AG09309 (cell line): ENCODE measurements around the gene ERLIN1.

ENCODE experiments used
- DNase-seq: peaks from one replicate; pipeline ENCODE4 v3.0.0-alpha.2; 2010; ENCODE audit warnings: low read depth
- H3K4me3 ChIP-seq: 2 replicates; pipeline ENCODE4 v1.5.1; 2011; ENCODE audit warnings: mild to moderate bottlenecking, low read depth, low read length, moderate library complexity; ENCODE audit not compliant: control insufficient read depth
- TF ChIP-seq, protein P1 (sequence below): IDR thresholded peaks from 2 replicates; pipeline ENCODE4 v1.5.1; 2011; ENCODE audit warnings: mild to moderate bottlenecking, low read depth, low read length, inconsistent platforms; ENCODE audit not compliant: insufficient read depth, control insufficient read depth; ENCODE audit errors: missing control alignments

ERLIN1 gene

GRCh38 chr10:100186253-100187212 is 704 bp upstream of the ERLIN1 start:
- TF ChIP-seq, protein P1, sequence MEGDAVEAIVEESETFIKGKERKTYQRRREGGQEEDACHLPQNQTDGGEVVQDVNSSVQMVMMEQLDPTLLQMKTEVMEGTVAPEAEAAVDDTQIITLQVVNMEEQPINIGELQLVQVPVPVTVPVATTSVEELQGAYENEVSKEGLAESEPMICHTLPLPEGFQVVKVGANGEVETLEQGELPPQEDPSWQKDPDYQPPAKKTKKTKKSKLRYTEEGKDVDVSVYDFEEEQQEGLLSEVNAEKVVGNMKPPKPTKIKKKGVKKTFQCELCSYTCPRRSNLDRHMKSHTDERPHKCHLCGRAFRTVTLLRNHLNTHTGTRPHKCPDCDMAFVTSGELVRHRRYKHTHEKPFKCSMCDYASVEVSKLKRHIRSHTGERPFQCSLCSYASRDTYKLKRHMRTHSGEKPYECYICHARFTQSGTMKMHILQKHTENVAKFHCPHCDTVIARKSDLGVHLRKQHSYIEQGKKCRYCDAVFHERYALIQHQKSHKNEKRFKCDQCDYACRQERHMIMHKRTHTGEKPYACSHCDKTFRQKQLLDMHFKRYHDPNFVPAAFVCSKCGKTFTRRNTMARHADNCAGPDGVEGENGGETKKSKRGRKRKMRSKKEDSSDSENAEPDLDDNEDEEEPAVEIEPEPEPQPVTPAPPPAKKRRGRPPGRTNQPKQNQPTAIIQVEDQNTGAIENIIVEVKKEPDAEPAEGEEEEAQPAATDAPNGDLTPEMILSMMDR: no peak
- no peak for DNase-seq
- peak overlapping the region; percentile 95 for H3K4me3 ChIP-seq

DNA sequence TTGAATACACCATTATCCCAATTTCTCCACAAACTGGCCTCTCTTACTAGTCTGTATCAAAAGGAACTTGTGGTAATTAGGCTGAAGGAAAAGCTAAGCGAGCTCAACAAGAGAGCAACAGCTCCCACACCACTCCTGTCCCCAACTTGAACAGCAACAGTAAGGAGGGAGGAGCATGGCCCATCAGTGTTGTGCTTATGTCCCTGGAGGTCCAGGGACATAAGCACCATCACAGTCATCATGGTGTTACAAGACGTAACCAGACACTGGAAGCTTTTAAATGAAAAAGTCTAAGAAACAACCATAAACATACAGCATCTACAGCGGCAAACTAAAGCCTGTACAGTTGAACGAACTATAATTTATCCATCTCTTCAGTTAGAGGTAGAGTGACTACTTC is 989 bp downstream of the ERLIN1 start:
- TF ChIP-seq, protein P1: no peak
- H3K4me3 ChIP-seq: peak overlapping the region; percentile 95
- no peak for DNase-seq

GRCh38 chr10:100184426-100184825 is 1.4 kb downstream of the ERLIN1 start:
- DNase-seq: no peak
- H3K4me3 ChIP-seq: peak overlapping the region; percentile 95

DNA sequence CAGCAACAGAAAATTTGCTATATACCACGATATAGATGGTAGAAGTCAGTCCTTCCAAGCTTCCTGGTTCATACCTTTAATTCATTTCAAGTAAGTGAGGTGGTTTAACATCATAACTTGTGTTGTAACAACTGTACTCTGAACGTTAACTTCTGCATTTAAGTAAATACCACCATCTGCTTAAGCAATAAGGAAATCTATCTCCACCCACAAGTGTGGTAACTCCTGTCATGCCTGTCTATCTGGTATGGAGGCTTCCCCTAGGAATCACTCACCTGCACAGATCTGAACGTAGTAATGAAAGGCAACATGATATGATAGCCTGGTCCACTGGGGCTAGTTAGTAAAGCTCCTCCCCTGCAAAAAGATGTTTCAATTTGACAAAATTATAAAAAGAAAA is 2.3 kb downstream of the ERLIN1 start:
- TF ChIP-seq, protein P1: no peak
- DNase-seq: no peak
- H3K4me3 ChIP-seq: no peak overlapping the region

More at GRCh38 chr10:100184426-100184825, 1.4 kb downstream of the ERLIN1 start:
- TF ChIP-seq, protein P1: no peak

GRCh38 chr10:100182908-100183307 is 2.9 kb downstream of the ERLIN1 start:
- TF ChIP-seq, protein P1: no peak
- H3K4me3 ChIP-seq: no peak overlapping the region
- DNase-seq: no peak

DNA sequence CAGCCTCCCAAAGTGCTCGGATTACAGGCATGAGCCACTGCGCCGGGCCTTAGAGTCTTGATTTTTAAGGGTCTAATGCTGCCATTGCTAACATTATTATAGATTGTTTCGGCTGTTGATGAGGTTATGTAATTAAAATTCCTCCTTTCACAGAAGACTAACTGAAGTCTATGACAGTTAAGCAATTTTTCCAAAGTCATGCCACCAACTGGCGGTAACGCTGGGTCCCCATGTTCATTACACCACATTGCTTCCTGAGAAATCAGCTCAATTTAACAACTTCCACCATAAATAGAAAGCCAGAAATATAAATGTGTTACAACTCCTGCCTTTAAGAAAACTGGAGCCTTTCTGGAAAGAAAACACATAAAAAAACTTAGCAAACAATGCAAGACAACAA is 3.5 kb downstream of the ERLIN1 start:
- no peak for DNase-seq
- TF ChIP-seq, protein P1: no peak
- H3K4me3 ChIP-seq: no peak overlapping the region
